HepG2 (cell line): ENCODE results near the gene PRDM11. TPM values are rescaled to one million over a fixed set of nuclear protein-coding genes. Genes with fewer than 3 reads are reported as not detected.
A peak's percentile ranks its signal among the peaks of the same experiment; 100 is the strongest.

Experiments used
- DMAP1 ChIP-seq: IDR thresholded peaks from 2 replicates; pipeline ENCODE4 v1.6.1; 2016
- DZIP1 ChIP-seq: sonication (generic); formaldehyde crosslinking; IDR thresholded peaks from 2 replicates; pipeline ENCODE4 v1.5.0; 2020; ENCODE audit warnings: mild to moderate bottlenecking, missing genetic modification reagents
- HNF4A ChIP-seq: sonication (generic); formaldehyde crosslinking; IDR thresholded peaks from 2 replicates; pipeline ENCODE4 v1.4.0; 2020; ENCODE audit warnings: missing genetic modification reagents
- HNF4G ChIP-seq, 2 experiments: sonication (generic) in 1 of 2; formaldehyde crosslinking in 1 of 2; IDR thresholded peaks; 2 replicates each; pipeline versions ENCODE4 v1.4.0 to v1.6.1; 2011 to 2020; ENCODE audit warnings: borderline replicate concordance in 2 of 2, low read depth in 2 of 2, mild to moderate bottlenecking in 2 of 2, low read length in 1 of 2, missing genetic modification reagents in 1 of 2, moderate library complexity in 1 of 2
- MAFK ChIP-seq, 2 experiments: IDR thresholded peaks in 1 of 2; conservative IDR thresholded peaks in 1 of 2; 2 replicates each; pipeline ENCODE4 v1.6.1; 2011; ENCODE audit warnings: improper control_type of control experiment in 2 of 2, low read length in 2 of 2
- MTA1 ChIP-seq: sonication (generic); formaldehyde crosslinking; IDR thresholded peaks from 2 replicates; pipeline ENCODE4 v1.4.0; 2020; ENCODE audit warnings: missing genetic modification reagents, mild to moderate bottlenecking, borderline replicate concordance
- MYC ChIP-seq: sonication (generic); formaldehyde crosslinking; IDR thresholded peaks from 2 replicates; pipeline ENCODE4 v1.9.0; 2021; ENCODE audit warnings: missing genetic modification reagents, borderline replicate concordance
- NCOR1 ChIP-seq: fragments of 200-600 bp; sonication (generic); IDR thresholded peaks from 2 replicates; pipeline ENCODE4 v1.7.0; 2017; ENCODE audit warnings: antibody characterized with exemption, low read length, borderline replicate concordance
- NR2C2 ChIP-seq: sonication (generic); formaldehyde crosslinking; IDR thresholded peaks from 2 replicates; pipeline ENCODE4 v1.4.0; 2020; ENCODE audit warnings: missing genetic modification reagents, mild to moderate bottlenecking, moderate library complexity, borderline replicate concordance
- TCF12 ChIP-seq, 2 experiments: fragments of 450-650 bp in 1 of 2; sonication (generic) in 1 of 2; formaldehyde crosslinking in 1 of 2; IDR thresholded peaks; 2 replicates each; pipeline versions ENCODE4 v1.6.1 to v1.8.0; 2017 to 2022; ENCODE audit warnings: antibody characterized with exemption in 1 of 2, mild to moderate bottlenecking in 1 of 2, missing genetic modification reagents in 1 of 2, moderate library complexity in 1 of 2
- TFDP1 ChIP-seq: IDR thresholded peaks from 2 replicates; pipeline ENCODE4 v1.6.1; 2016; ENCODE audit warnings: missing compliant biosample characterization, missing genetic modification reagents, borderline replicate concordance
- ZBTB7B ChIP-seq: sonication (generic); formaldehyde crosslinking; IDR thresholded peaks from 2 replicates; pipeline ENCODE4 v1.4.0; 2020; ENCODE audit warnings: missing genetic modification reagents
- ZFX ChIP-seq: sonication (generic); formaldehyde crosslinking; IDR thresholded peaks from 2 replicates; pipeline ENCODE4 v1.4.0; 2020; ENCODE audit warnings: mild to moderate bottlenecking, low read depth, missing genetic modification reagents, moderate library complexity
- ZNF232 ChIP-seq: sonication (generic); formaldehyde crosslinking; IDR thresholded peaks from 2 replicates; pipeline ENCODE4 v1.4.0; 2020; ENCODE audit warnings: missing genetic modification reagents, borderline replicate concordance
- ZNF33B ChIP-seq: sonication (generic); formaldehyde crosslinking; IDR thresholded peaks from 2 replicates; pipeline ENCODE4 v1.5.1; 2020; ENCODE audit warnings: mild to moderate bottlenecking, missing genetic modification reagents
- ZNF776 ChIP-seq: sonication (generic); formaldehyde crosslinking; IDR thresholded peaks from 2 replicates; pipeline ENCODE4 v1.4.0; 2020; ENCODE audit warnings: mild to moderate bottlenecking, missing genetic modification reagents
- ZXDC ChIP-seq: sonication (generic); formaldehyde crosslinking; IDR thresholded peaks from 2 replicates; pipeline ENCODE4 v1.5.0; 2020; ENCODE audit warnings: mild to moderate bottlenecking, missing genetic modification reagents
- polyA plus RNA-seq, 8 experiments: library from polyadenylated mRNA; depleted of rRNA in 3 of 8; stranded (reverse) in 7 of 8; unstranded in 1 of 8; fragments of >200 nt; fragmentation: Illumina TruSeq in 4 of 8; extraction: Trizol in 4 of 8; gene quantifications; 2 replicates each; pipeline versions ENCODE4 v1.2.1 to v1.2.3, GENCODE V29; 2011 to 2016; ENCODE audit warnings: low read depth in 4 of 8, missing spikeins in 1 of 8, mixed read lengths in 1 of 8; ENCODE audit not compliant: insufficient read depth in 1 of 8
- total RNA-seq, 5 experiments: library from RNA; depleted of rRNA; stranded (reverse); fragments of >200 nt; fragmentation: Illumina TruSeq; extraction: Trizol; gene quantifications; 2 replicates each; pipeline ENCODE4 v1.2.3, GENCODE V29; 2016; ENCODE audit warnings: low read depth in 1 of 5
- TF ChIP-seq, protein P1 (sequence below): sonication (generic); formaldehyde crosslinking; IDR thresholded peaks from 2 replicates; pipeline ENCODE4 v1.5.1; 2020; ENCODE audit warnings: mild to moderate bottlenecking, missing genetic modification reagents, moderate library complexity

The PRDM11 gene
- total and polyA plus RNA-seq, 2 of the 13 experiments (the other 11 are each of a cell fraction or from before 2014, with no cell fraction given), result 3.4 to 4.7 TPM

- no peak for TF ChIP-seq MAFK (conservative IDR thresholded peaks at IDR 0.05 in 1 of 2, IDR thresholded peaks at IDR 0.05 in 1 of 2; ENCODE audit: low read length in 2 of 2)
- 0 out of 2 replicates have a peak, but pooled peaks have one; percentile 6 for TF ChIP-seq ZXDC (CRISPR knock-in tag)
- 0 out of 2 replicates have a peak, but pooled peaks have one; percentile 27 for TF ChIP-seq NCOR1
- no peak for TF ChIP-seq ZNF33B (CRISPR knock-in tag)
- no peak for TF ChIP-seq TCF12 (IDR thresholded peaks at IDR 0.05)
- no peak for TF ChIP-seq TCF12 (CRISPR knock-in tag; IDR thresholded peaks at IDR 0.05)
- peak; percentile 70 for TF ChIP-seq ZFX (CRISPR knock-in tag)
- TF ChIP-seq TFDP1, result no peak
- peak; percentile 63; the same call in 1 of the 2 replicates for TF ChIP-seq ZNF776 (CRISPR knock-in tag)
- TF ChIP-seq, protein P1, sequence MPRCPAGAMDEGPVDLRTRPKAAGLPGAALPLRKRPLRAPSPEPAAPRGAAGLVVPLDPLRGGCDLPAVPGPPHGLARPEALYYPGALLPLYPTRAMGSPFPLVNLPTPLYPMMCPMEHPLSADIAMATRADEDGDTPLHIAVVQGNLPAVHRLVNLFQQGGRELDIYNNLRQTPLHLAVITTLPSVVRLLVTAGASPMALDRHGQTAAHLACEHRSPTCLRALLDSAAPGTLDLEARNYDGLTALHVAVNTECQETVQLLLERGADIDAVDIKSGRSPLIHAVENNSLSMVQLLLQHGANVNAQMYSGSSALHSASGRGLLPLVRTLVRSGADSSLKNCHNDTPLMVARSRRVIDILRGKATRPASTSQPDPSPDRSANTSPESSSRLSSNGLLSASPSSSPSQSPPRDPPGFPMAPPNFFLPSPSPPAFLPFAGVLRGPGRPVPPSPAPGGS, result peak; percentile 8; the same call in 1 of the 2 replicates
- TF ChIP-seq DZIP1 (CRISPR knock-in tag), result 0 out of 2 replicates have a peak, but pooled peaks have one; percentile 6
- TF ChIP-seq NR2C2 (CRISPR knock-in tag), result peak; percentile 33; the same call in 1 of the 2 replicates
- TF ChIP-seq MTA1 (CRISPR knock-in tag), result peak; percentile 44; the same call in 1 of the 2 replicates
- no peak for TF ChIP-seq ZNF232 (CRISPR knock-in tag)
- peak; percentile 63; the same call in 1 of the 2 replicates for TF ChIP-seq HNF4G (IDR thresholded peaks at IDR 0.05; ENCODE audit: borderline replicate concordance, low read depth, low read length)
- TF ChIP-seq HNF4G (CRISPR knock-in tag; IDR thresholded peaks at IDR 0.05; ENCODE audit: borderline replicate concordance, low read depth), result no peak
- 0 out of 2 replicates have a peak, but pooled peaks have one; percentile 21 for TF ChIP-seq ZBTB7B (CRISPR knock-in tag)
- peak; percentile 55; the same call in 1 of the 2 replicates for TF ChIP-seq MYC
- 0 out of 2 replicates have a peak, but pooled peaks have one; percentile 34 for TF ChIP-seq DMAP1
- TF ChIP-seq HNF4A (CRISPR knock-in tag), result peak; percentile 87
These were observed 34.9 kb downstream of the PRDM11 start (continued) for GRCh38 chr11:45181193-45181888.
